ENCODE measurements around the gene BRD3. TPM values are rescaled to one million over a fixed set of nuclear protein-coding genes. Genes with fewer than 3 reads are reported as not detected.

Gene BRD3
- total RNA-seq, 1 donor from 2014 or later = 98.1 TPM

DNA sequence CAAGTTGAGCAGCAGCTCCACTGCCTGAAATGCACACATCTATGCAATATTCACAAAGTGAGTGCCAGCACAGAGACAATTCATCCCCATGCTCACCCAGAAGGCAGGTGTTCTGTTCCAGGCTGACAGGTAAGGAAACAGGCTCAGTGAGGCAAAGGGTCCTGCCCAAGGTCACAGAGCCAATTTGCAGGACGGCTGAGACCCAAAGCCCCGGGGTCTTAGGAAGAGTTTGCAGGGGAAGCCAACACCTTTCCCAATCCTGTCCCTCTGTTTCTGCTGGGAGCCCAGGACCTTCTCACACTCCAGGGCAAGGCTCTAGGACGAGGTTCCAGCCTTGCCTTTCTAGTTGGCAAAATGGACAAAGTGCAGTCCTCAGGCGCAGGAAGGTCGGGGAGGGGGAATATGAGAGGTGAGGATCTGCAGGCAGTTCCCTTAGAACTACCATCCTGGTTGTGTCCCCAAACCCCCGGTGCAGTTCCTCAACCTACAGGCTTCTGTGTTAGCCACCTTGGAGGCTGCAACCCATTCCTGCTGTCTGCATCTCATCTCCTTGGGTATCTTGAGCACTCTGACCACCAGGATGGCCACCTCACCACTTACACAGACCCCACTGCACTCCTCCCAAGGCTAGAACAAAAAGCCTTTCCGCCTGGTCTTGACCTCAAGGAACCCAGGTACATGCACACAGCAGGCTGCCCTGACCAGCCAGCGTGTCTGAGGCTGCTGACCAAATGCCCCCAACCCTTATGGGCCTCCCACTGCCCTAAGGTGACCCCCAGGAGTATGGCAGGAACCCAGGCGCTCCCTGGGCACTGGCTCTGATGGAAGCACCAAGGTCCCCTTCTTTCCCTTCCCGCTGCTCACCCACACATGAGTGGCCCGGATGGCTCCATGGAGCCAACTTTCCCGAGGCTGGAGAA is 1.9 kb upstream of the BRD3 start:
- peak overlapping the region; percentile 88 for H3K27ac Mint-ChIP-seq
- DNase-seq (ENCODE audit: low spot score, unreplicated experiment) = no peak
- H3K9me3 Mint-ChIP-seq (ENCODE audit: low read depth) = peaks cover 9% of the 10 kb centered on the region

GRCh38 chr9:134068744-134069479 is 1.1 kb upstream of the BRD3 start:
- Mint-ChIP-seq H3K9me3 (ENCODE audit: low read depth) (peaks cover 4% of the 10 kb centered on the region), H3K4me3 (ENCODE audit: low read depth) (peak overlapping the region; percentile 76), H3K27me3 (peaks cover 25% of the 10 kb centered on the region), H3K4me1 (ENCODE audit: low read depth) (peaks cover 12% of the 10 kb centered on the region), H3K36me3 (ENCODE audit: insufficient read depth) (no peaks in the 10 kb centered on the region), H3K27ac (peak overlapping the region; percentile 88)
- DNase-seq (ENCODE audit: low spot score, unreplicated experiment) = no peak
- TF ChIP-seq CTCF (IDR thresholded peaks at IDR 0.05; ENCODE audit: unreplicated experiment) = no peak

More for the DNA sequence above, 1.9 kb upstream of the BRD3 start:
- peaks cover 31% of the 10 kb centered on the region for H3K27me3 Mint-ChIP-seq
- peak overlapping the region; percentile 76 for H3K4me3 Mint-ChIP-seq (ENCODE audit: low read depth)
- peaks cover 12% of the 10 kb centered on the region for H3K4me1 Mint-ChIP-seq (ENCODE audit: low read depth)
- no peak for TF ChIP-seq CTCF (IDR thresholded peaks at IDR 0.05; ENCODE audit: unreplicated experiment)
- H3K36me3 Mint-ChIP-seq (ENCODE audit: insufficient read depth) = no peaks in the 10 kb centered on the region

GRCh38 chr9:134066913-134067851 is 644 bp downstream of the BRD3 start:
- H3K27me3 Mint-ChIP-seq = peaks cover 20% of the 10 kb centered on the region
- peak; percentile 32 for DNase-seq (ENCODE audit: low spot score, unreplicated experiment)

DNA sequence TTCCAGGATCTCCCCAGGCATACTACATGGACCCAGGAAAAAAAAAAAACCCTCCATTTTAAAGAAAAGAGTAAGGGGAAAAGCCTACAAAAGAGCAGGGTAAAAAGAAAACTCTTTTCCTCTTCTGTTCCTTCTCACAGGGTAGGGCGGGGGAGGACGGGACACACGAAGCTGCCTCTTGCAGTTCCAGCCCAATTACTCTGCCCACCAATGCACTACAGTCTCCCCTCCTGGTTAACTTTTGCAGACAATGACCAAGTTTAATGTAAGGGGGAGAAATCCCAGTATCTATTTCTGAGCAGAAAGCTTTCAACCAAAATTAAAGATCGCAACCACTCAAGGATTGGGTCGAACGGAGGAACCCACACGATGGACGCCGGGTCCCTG is 1.3 kb downstream of the BRD3 start:
- peaks cover 19% of the 10 kb centered on the region for H3K4me1 Mint-ChIP-seq (ENCODE audit: low read depth)
- peak overlapping the region; percentile 88 for H3K4me3 Mint-ChIP-seq (ENCODE audit: low read depth)
- no peaks in the 10 kb centered on the region for H3K36me3 Mint-ChIP-seq (ENCODE audit: insufficient read depth)
- DNase-seq (ENCODE audit: low spot score, unreplicated experiment) = no peak
- peaks cover 19% of the 10 kb centered on the region for H3K27me3 Mint-ChIP-seq
- H3K27ac Mint-ChIP-seq = peak overlapping the region; percentile 96
- TF ChIP-seq CTCF (IDR thresholded peaks at IDR 0.05; ENCODE audit: unreplicated experiment) = no peak
- no peaks in the 10 kb centered on the region for H3K9me3 Mint-ChIP-seq (ENCODE audit: low read depth)

More at GRCh38 chr9:134066913-134067851, 644 bp downstream of the BRD3 start:
- Mint-ChIP-seq H3K27ac (peak overlapping the region; percentile 96), H3K36me3 (ENCODE audit: insufficient read depth) (no peaks in the 10 kb centered on the region), H3K9me3 (ENCODE audit: low read depth) (no peaks in the 10 kb centered on the region), H3K4me1 (ENCODE audit: low read depth) (peaks cover 18% of the 10 kb centered on the region), H3K4me3 (ENCODE audit: low read depth) (peak overlapping the region; percentile 88)
- no peak for TF ChIP-seq CTCF (IDR thresholded peaks at IDR 0.05; ENCODE audit: unreplicated experiment)

All from progenitor cell of endocrine pancreas (in vitro differentiated cells).